OCI-LY7 (cell line): Measurements from ENCODE around the gene ARID5B. TPM values are rescaled to one million over a fixed set of nuclear protein-coding genes. Genes with fewer than 3 reads are reported as not detected.

Experiments
- BruUV-seq: library from RNA; stranded (reverse); fragments of 400-500 nt; replicated peaks from 2 replicates; lab custom pipeline; 2021; lab: Mats Ljungman, UMichigan
- CTCF ChIA-PET: fragments of 300-600 bp; sonication (Branson Sonifier 250); formaldehyde crosslinking; loops from one replicate; lab custom pipeline; 2022; ENCODE audit warnings: antibody characterized with exemption; ENCODE audit not compliant: unreplicated experiment; lab: Charles Lee
- POLR2A ChIA-PET: fragments of 300-600 bp; sonication (Branson Sonifier 250); formaldehyde crosslinking; loops from one replicate; lab custom pipeline; 2022; ENCODE audit warnings: antibody characterized with exemption; lab: Charles Lee
- DNase-seq: peaks from one replicate; pipeline ENCODE4 v3.0.0-alpha.2; 2015; ENCODE audit warnings: low spot score
- H2AFZ ChIP-seq: fragments of 200-600 bp; sonication (generic), shearing (Covaris generic); 2 replicates; pipeline ENCODE4 v1.6.1; 2014; ENCODE audit warnings: mild to moderate bottlenecking, antibody characterized with exemption, low read length, moderate library complexity
- H3K27ac ChIP-seq: fragments of 200-600 bp; sonication (generic); 2 replicates; pipeline ENCODE4 v1.5.1; 2014; ENCODE audit warnings: mixed run types, low read depth, mild to moderate bottlenecking, moderate library complexity, low read length, inconsistent platforms; ENCODE audit not compliant: poor library complexity, severe bottlenecking
- H3K36me3 ChIP-seq: fragments of 200-600 bp; sonication (generic); 2 replicates; pipeline ENCODE4 v1.6.1; 2014; ENCODE audit warnings: mild to moderate bottlenecking, antibody characterized with exemption, low read length, moderate library complexity, mixed read lengths; ENCODE audit not compliant: insufficient read depth
- H3K4me1 ChIP-seq: fragments of 200-600 bp; sonication (generic); 2 replicates; pipeline ENCODE4 v1.5.1; 2014; ENCODE audit warnings: mild to moderate bottlenecking, low read length; ENCODE audit not compliant: insufficient read depth, poor library complexity, severe bottlenecking
- H3K4me2 ChIP-seq: fragments of 200-600 bp; sonication (generic); 2 replicates; pipeline ENCODE4 v1.6.1; 2014; ENCODE audit warnings: mild to moderate bottlenecking, low read length
- H3K4me3 ChIP-seq: fragments of 200-600 bp; sonication (generic); 2 replicates; pipeline ENCODE4 v1.5.1; 2014; ENCODE audit warnings: mild to moderate bottlenecking, low read depth, low read length; ENCODE audit not compliant: poor library complexity, severe bottlenecking
- H3K79me2 ChIP-seq: fragments of 200-600 bp; sonication (generic); 2 replicates; pipeline ENCODE4 v1.6.1; 2016; ENCODE audit warnings: low read depth, mild to moderate bottlenecking, low read length, moderate library complexity, mixed read lengths; ENCODE audit not compliant: insufficient read depth
- H3K9me2 ChIP-seq: fragments of 200-600 bp; sonication (generic); 2 replicates; pipeline ENCODE4 v1.6.1; 2016; ENCODE audit warnings: mild to moderate bottlenecking, low read length, mixed read lengths; ENCODE audit not compliant: insufficient read depth
- H3K9me3 ChIP-seq: fragments of 200-600 bp; sonication (generic); 2 replicates; pipeline ENCODE4 v1.6.1; 2014; ENCODE audit warnings: mild to moderate bottlenecking, mixed run types, low read length, mixed read lengths
- H4K20me1 ChIP-seq: fragments of 200-600 bp; sonication (generic); 2 replicates; pipeline ENCODE4 v1.6.1; 2014; ENCODE audit warnings: mild to moderate bottlenecking, antibody characterized with exemption, low read length, moderate library complexity, mixed read lengths; ENCODE audit not compliant: insufficient read depth
- CTCF ChIP-seq: fragments of 200-600 bp; sonication (generic); conservative IDR thresholded peaks from 2 replicates; pipeline ENCODE4 v1.5.1; 2014; ENCODE audit warnings: mild to moderate bottlenecking, antibody characterized with exemption, low read length, moderate library complexity, mixed read lengths
- EZH2phosphoT487 ChIP-seq: fragments of 200-600 bp; sonication (generic); IDR thresholded peaks from 2 replicates; pipeline ENCODE4 v1.6.1; 2018; ENCODE audit warnings: low read depth, borderline replicate concordance, mild to moderate bottlenecking, mixed run types, antibody characterized with exemption, low read length, moderate library complexity, mixed read lengths
- intact Hi-C: fragments of 100-400 bp; cut with micrococcal nuclease; formaldehyde crosslinking; loops from one replicate; pipeline ENCODE4 v1.10.0; 2022; ENCODE audit not compliant: unreplicated experiment
- total RNA-seq, 2 experiments: library from RNA; depleted of rRNA in 1 of 2; stranded (reverse); fragments of >200 nt in 1 of 2; shearing (Covaris generic) in 1 of 2; gene quantifications; 2 replicates each; pipeline ENCODE4 v1.2.3, GENCODE V29; 2014 to 2022

Gene ARID5B
- total RNA-seq, 2 experiments from 2014 or later: 38.0 to 56.7 TPM

- Histone ChIP-seq H2AFZ (peak overlapping the region; percentile 24; the same call in 1 of the 2 replicates), H3K4me1 (peaks cover 100% of the 10 kb centered on the region), H3K4me3 (peak overlapping the region; percentile 58), H3K27ac (peak overlapping the region; percentile 80), H4K20me1 (no peaks in the 10 kb centered on the region), H3K79me2 (peaks cover 79% of the 10 kb centered on the region), H3K9me2 (no peaks in the 10 kb centered on the region), H3K4me2 (peak overlapping the region; percentile 68), H3K9me3 (0 out of 2 replicates have a peak, but pooled peaks cover 4% of the 10 kb centered on the region), H3K36me3 (peaks cover 23% of the 10 kb centered on the region)
- peak; percentile 67 for DNase-seq
- ChIA-PET CTCF (interaction anchor here (0.6 to 1.0 kb wide), 4 partner anchors 15 to 91 kb away, joined by 3 read pairs; no protein-coding TSS in a partner anchor), POLR2A (interaction anchor here (0.5 to 12.9 kb wide), 27 partner anchors 7 to 1270 kb away, joined by 3 to 222 read pairs (median 6); partner anchors contain the start of gene ARID5B)
- intact Hi-C loops: no loop called here
- TF ChIP-seq CTCF (no peak), EZH2phosphoT487 (no peak)
- BruUV-seq: TSS peak; percentile 7
Measured at GRCh38 chr10:61992671-61993668, 91.5 kb downstream of the ARID5B start.

GRCh38 chr10:61993711-61994401 is 92.4 kb downstream of the ARID5B start:
- H3K4me1 ChIP-seq: peaks cover 100% of the 10 kb centered on the region
- no peaks in the 10 kb centered on the region for H4K20me1 ChIP-seq
- TF ChIP-seq EZH2phosphoT487: no peak
- no peak for TF ChIP-seq CTCF
- intact Hi-C loops: no loop called here
- 0 out of 2 replicates have a peak, but pooled peaks cover 4% of the 10 kb centered on the region for H3K9me3 ChIP-seq
- ChIA-PET POLR2A (interaction anchor here (0.6 to 12.9 kb wide), 21 partner anchors 8 to 1269 kb away, joined by 3 to 222 read pairs (median 6); partner anchors contain the start of gene ARID5B), CTCF (interaction anchor here (1.0 kb wide), 1 partner anchor 91 kb away, joined by 3 read pairs; no protein-coding TSS in a partner anchor)
- no peak for DNase-seq
- H3K9me2 ChIP-seq: no peaks in the 10 kb centered on the region
- H2AFZ ChIP-seq: peak overlapping the region; percentile 24; the same call in 1 of the 2 replicates
- H3K36me3 ChIP-seq: peaks cover 32% of the 10 kb centered on the region
- H3K4me3 ChIP-seq: peak overlapping the region; percentile 58
- peak overlapping the region; percentile 80 for H3K27ac ChIP-seq
- H3K4me2 ChIP-seq: peak overlapping the region; percentile 68
- BruUV-seq: no TSS peak
- H3K79me2 ChIP-seq: peaks cover 75% of the 10 kb centered on the region
